Measurements from ENCODE around the gene XPC. TPM values are rescaled to one million over a fixed set of nuclear protein-coding genes. Genes with fewer than 3 reads are reported as not detected.
A peak's percentile ranks its signal among the peaks of the same experiment; 100 is the strongest.

The XPC gene
- total RNA-seq, 1 experiment from 2014 or later, result 57.2 TPM

DNA sequence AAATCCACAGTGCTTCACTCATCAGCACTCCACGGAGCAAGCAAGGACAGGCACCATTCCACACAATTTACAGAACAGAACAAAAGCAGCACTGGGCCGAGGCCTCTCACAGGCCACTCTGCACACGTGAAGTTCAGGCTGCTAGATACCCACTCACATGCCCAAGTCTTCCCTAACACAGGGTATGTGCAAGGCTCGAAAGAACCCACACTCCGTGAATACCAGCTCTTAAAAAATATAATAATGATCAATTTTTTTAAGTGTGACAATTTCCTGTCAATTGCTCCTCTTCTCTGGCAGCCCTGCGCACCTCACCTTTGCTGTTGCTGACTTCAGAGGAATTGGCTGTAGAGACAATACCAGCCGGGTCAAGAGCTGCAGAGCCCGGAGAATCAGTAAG lies 19.0 kb downstream of the XPC start:
- Histone ChIP-seq H3K36me3 (ENCODE audit: insufficient read depth, low read length, poor library complexity, severe bottlenecking) (peaks cover 82% of the 10 kb centered on the region), H3K27me3 (replicated peaks; ENCODE audit: insufficient read depth, low read depth, low read length, poor library complexity) (no peaks in the 10 kb centered on the region), H3K27ac (ENCODE audit: low read depth, low read length, poor library complexity, severe bottlenecking) (no peak overlapping the region), H3K4me1 (ENCODE audit: insufficient read depth, low read length, poor library complexity, severe bottlenecking) (no peaks in the 10 kb centered on the region), H3K9me3 (ENCODE audit: low read depth, low read length, poor library complexity, severe bottlenecking) (peaks cover 3% of the 10 kb centered on the region), H3K4me3 (ENCODE audit: low read depth, low read length, poor library complexity, severe bottlenecking) (no peak overlapping the region)
- intact Hi-C loops (cut with micrococcal nuclease; ENCODE audit: unreplicated experiment), result no loop called here
- no peak for DNase-seq (ENCODE audit: low spot score)
- ChIA-PET CTCF (no interaction called here), POLR2A (ENCODE audit: low non-redundant PET) (no interaction called here)
- BruUV-seq (replicated peaks), result no TSS peak
- TF ChIP-seq EZH2 (IDR thresholded peaks at IDR 0.05; ENCODE audit: borderline replicate concordance, low read depth, low read length, poor library complexity, severe bottlenecking), result no peak
- TF ChIP-seq, protein P1, sequence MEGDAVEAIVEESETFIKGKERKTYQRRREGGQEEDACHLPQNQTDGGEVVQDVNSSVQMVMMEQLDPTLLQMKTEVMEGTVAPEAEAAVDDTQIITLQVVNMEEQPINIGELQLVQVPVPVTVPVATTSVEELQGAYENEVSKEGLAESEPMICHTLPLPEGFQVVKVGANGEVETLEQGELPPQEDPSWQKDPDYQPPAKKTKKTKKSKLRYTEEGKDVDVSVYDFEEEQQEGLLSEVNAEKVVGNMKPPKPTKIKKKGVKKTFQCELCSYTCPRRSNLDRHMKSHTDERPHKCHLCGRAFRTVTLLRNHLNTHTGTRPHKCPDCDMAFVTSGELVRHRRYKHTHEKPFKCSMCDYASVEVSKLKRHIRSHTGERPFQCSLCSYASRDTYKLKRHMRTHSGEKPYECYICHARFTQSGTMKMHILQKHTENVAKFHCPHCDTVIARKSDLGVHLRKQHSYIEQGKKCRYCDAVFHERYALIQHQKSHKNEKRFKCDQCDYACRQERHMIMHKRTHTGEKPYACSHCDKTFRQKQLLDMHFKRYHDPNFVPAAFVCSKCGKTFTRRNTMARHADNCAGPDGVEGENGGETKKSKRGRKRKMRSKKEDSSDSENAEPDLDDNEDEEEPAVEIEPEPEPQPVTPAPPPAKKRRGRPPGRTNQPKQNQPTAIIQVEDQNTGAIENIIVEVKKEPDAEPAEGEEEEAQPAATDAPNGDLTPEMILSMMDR (conservative IDR thresholded peaks at IDR 0.05; ENCODE audit: low read depth, low read length), result no peak

DNA sequence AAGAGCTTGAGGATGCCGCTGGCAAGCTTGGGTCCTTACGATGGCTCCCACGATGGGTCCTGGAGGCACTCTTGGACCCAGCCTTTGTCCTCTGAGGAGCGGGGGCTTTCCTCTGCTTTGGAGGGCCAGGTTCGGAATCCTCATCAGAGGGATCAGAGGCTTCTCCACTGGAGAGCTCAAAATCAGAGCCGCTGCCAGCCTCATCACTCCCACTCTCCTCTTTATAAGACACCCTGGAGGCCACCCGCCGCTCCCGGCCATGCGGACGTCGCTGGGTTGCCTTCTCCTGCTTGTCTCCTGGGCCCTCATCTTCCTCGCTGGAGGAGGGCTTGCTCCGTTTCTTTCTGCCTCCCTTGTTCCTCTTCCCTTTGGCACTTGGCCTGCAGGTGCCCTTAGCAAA lies 20.0 kb downstream of the XPC start:
- ChIA-PET POLR2A (ENCODE audit: low non-redundant PET) (interaction anchor here (0.7 kb wide), 1 partner anchor 18 kb away, joined by 4 read pairs; no protein-coding TSS in a partner anchor), CTCF (no interaction called here)
- no peak for DNase-seq (ENCODE audit: low spot score)
- Histone ChIP-seq H3K27me3 (replicated peaks; ENCODE audit: insufficient read depth, low read depth, low read length, poor library complexity) (no peaks in the 10 kb centered on the region), H3K4me3 (ENCODE audit: low read depth, low read length, poor library complexity, severe bottlenecking) (no peak overlapping the region), H3K4me1 (ENCODE audit: insufficient read depth, low read length, poor library complexity, severe bottlenecking) (no peaks in the 10 kb centered on the region), H3K9me3 (ENCODE audit: low read depth, low read length, poor library complexity, severe bottlenecking) (peaks cover 3% of the 10 kb centered on the region), H3K27ac (ENCODE audit: low read depth, low read length, poor library complexity, severe bottlenecking) (no peak overlapping the region), H3K36me3 (ENCODE audit: insufficient read depth, low read length, poor library complexity, severe bottlenecking) (peaks cover 72% of the 10 kb centered on the region)
- BruUV-seq (replicated peaks), result TSS peak; percentile 30
- intact Hi-C loops (cut with micrococcal nuclease; ENCODE audit: unreplicated experiment), result no loop called here
- no peak for TF ChIP-seq EZH2 (IDR thresholded peaks at IDR 0.05; ENCODE audit: borderline replicate concordance, low read depth, low read length, poor library complexity, severe bottlenecking)
- TF ChIP-seq, protein P1 (conservative IDR thresholded peaks at IDR 0.05; ENCODE audit: low read depth, low read length), result no peak

DNA sequence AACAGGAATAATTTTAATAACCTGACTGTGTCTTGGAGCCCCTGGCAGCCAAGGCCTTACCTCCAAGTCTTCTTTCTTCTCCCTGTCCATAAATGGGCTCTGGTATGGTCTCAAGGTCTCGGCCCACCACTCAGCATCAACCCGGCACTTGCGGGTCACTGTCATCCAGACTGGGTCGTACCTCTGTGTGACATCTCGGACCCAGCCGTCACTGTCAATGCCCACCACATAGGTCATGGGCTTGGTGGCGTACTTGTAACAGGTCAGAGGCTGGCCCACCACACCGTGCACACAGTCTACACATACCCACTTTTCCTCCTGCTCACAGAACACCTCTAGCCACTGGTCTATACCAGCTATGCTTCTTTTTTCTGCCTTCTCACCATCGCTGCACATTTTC lies 20.4 kb downstream of the XPC start:
- CTCF ChIA-PET, result no interaction called here
- Histone ChIP-seq H3K4me1 (ENCODE audit: insufficient read depth, low read length, poor library complexity, severe bottlenecking) (no peaks in the 10 kb centered on the region), H3K4me3 (ENCODE audit: low read depth, low read length, poor library complexity, severe bottlenecking) (no peak overlapping the region), H3K27ac (ENCODE audit: low read depth, low read length, poor library complexity, severe bottlenecking) (no peak overlapping the region), H3K9me3 (ENCODE audit: low read depth, low read length, poor library complexity, severe bottlenecking) (peaks cover 3% of the 10 kb centered on the region), H3K36me3 (ENCODE audit: insufficient read depth, low read length, poor library complexity, severe bottlenecking) (peaks cover 68% of the 10 kb centered on the region), H3K27me3 (replicated peaks; ENCODE audit: insufficient read depth, low read depth, low read length, poor library complexity) (no peaks in the 10 kb centered on the region)
- no peak for DNase-seq (ENCODE audit: low spot score)
- POLR2A ChIA-PET (ENCODE audit: low non-redundant PET), result no interaction called here
- BruUV-seq (replicated peaks), result no TSS peak
- TF ChIP-seq, protein P1 (conservative IDR thresholded peaks at IDR 0.05; ENCODE audit: low read depth, low read length), result no peak
- TF ChIP-seq EZH2 (IDR thresholded peaks at IDR 0.05; ENCODE audit: borderline replicate concordance, low read depth, low read length, poor library complexity, severe bottlenecking), result no peak
- intact Hi-C loops (cut with micrococcal nuclease; ENCODE audit: unreplicated experiment), result no loop called here
